ENCODE measurements around the gene LDHAL6B.

Gene LDHAL6B

GRCh38 chr15:59257140-59257539 lies 50.5 kb downstream of the LDHAL6B start:
- no peak for DNase-seq
- Histone ChIP-seq H3K4me3 (no peak overlapping the region), H3K27me3 (no peaks in the 10 kb centered on the region), H3K4me1 (no peaks in the 10 kb centered on the region), H3K27ac (no peak overlapping the region), H3K36me3 (peaks cover 30 to 43% (median 38%) of the 10 kb centered on the region in 3 donors), H3K9me3 (no peaks in the 10 kb centered on the region)
- intact Hi-C loops (cut with DNase I; ENCODE audit: low total_unique reads), result loop anchor here (10.0 kb wide), 1 partner anchor 238 kb away; no protein-coding TSS in a partner anchor
- TF ChIP-seq CTCF (IDR thresholded peaks at IDR 0.05), result no peak
